Measurements from ENCODE around the gene FGF12. TPM values are rescaled to one million over a fixed set of nuclear protein-coding genes. Genes with fewer than 3 reads are reported as not detected.

The FGF12 gene
- polyA plus RNA-seq, 1 experiment, result not detected

GRCh38 chr3:192229866-192230265 lies 497.5 kb downstream of the FGF12 start:
- POLR2A ChIA-PET, result no interaction called here
- CTCF ChIA-PET, result no interaction called here

DNA sequence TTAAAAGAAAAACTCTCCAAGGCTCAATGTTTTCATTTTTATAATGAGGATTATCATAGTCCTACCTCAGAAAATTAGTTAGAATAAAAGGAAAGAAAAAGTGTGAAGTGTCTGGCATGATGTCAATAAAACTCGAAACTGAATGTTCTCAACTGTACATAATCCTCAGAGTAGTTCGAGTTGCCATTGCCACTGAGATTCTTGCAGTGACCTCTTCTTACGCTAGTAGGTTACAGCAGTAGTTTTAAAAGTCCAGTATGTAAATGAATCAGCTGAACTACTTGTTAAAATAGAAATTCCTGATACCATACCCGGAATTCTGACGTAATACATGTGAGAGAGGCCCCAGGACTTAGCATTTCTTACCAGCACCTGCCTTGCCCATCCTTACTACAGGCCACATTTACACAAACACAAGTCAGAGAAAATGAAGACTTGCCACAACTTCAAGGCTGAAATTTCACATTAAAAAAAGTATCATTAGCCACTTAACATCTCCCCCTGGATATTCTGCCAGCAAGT lies 502.6 kb downstream of the FGF12 start:
- TF ChIP-seq, protein P1, sequence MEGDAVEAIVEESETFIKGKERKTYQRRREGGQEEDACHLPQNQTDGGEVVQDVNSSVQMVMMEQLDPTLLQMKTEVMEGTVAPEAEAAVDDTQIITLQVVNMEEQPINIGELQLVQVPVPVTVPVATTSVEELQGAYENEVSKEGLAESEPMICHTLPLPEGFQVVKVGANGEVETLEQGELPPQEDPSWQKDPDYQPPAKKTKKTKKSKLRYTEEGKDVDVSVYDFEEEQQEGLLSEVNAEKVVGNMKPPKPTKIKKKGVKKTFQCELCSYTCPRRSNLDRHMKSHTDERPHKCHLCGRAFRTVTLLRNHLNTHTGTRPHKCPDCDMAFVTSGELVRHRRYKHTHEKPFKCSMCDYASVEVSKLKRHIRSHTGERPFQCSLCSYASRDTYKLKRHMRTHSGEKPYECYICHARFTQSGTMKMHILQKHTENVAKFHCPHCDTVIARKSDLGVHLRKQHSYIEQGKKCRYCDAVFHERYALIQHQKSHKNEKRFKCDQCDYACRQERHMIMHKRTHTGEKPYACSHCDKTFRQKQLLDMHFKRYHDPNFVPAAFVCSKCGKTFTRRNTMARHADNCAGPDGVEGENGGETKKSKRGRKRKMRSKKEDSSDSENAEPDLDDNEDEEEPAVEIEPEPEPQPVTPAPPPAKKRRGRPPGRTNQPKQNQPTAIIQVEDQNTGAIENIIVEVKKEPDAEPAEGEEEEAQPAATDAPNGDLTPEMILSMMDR (IDR thresholded peaks at IDR 0.05; ENCODE audit: low read depth, low read length), result no peak
- no peaks in the 10 kb centered on the region for H3K9me3 ChIP-seq (ENCODE audit: control insufficient read depth, insufficient read depth, low read length)
- H3K27me3 ChIP-seq (ENCODE audit: control insufficient read depth, insufficient read depth, low read length), result no peaks in the 10 kb centered on the region
- H3K4me3 ChIP-seq (ENCODE audit: low read depth, low read length), result no peak overlapping the region
- POLR2A ChIA-PET, result no interaction called here
- H3K27ac ChIP-seq (ENCODE audit: low read depth, low read length), result no peak overlapping the region
- DNase-seq (ENCODE audit: low read depth, low spot score), result no peak
- CTCF ChIA-PET, result no interaction called here

More at GRCh38 chr3:192229866-192230265, 497.5 kb downstream of the FGF12 start:
- Histone ChIP-seq H3K27me3 (ENCODE audit: control insufficient read depth, insufficient read depth, low read length) (no peaks in the 10 kb centered on the region), H3K27ac (ENCODE audit: low read depth, low read length) (no peak overlapping the region), H3K9me3 (ENCODE audit: control insufficient read depth, insufficient read depth, low read length) (no peaks in the 10 kb centered on the region), H3K4me3 (ENCODE audit: low read depth, low read length) (no peak overlapping the region)
- DNase-seq (ENCODE audit: low read depth, low spot score), result no peak
- TF ChIP-seq, protein P1 (IDR thresholded peaks at IDR 0.05; ENCODE audit: low read depth, low read length), result no peak

DNA sequence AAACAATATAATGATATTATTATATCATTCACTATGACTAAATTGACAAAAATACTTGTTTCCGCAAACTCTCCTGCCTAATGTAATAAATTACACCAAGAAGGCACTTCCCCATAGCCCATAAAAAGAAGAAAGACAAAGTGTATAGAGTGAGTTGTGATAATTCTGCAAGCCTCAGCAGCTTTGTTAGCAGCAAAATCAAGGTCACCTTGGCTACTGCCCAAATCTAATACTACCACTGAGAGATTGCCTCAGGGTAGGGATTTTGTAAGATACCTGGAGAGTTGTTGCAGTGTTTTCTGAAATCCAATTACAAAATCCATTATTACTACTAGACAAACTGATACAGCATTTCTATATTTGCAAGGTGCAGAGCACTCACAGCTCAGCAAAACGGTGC lies 503.5 kb downstream of the FGF12 start:
- TF ChIP-seq, protein P1 (IDR thresholded peaks at IDR 0.05; ENCODE audit: low read depth, low read length), result no peak
- no peaks in the 10 kb centered on the region for H3K27me3 ChIP-seq (ENCODE audit: control insufficient read depth, insufficient read depth, low read length)
- CTCF ChIA-PET, result no interaction called here

GRCh38 chr3:192220915-192221314 lies 506.4 kb downstream of the FGF12 start:
- POLR2A ChIA-PET, result no interaction called here
- peaks cover 4% of the 10 kb centered on the region; the same call in 1 of the 2 replicates for H3K9me3 ChIP-seq (ENCODE audit: control insufficient read depth, insufficient read depth, low read length)
- no peaks in the 10 kb centered on the region for H3K27me3 ChIP-seq (ENCODE audit: control insufficient read depth, insufficient read depth, low read length)
- no peak overlapping the region for H3K4me3 ChIP-seq (ENCODE audit: low read depth, low read length)
- TF ChIP-seq, protein P1 (IDR thresholded peaks at IDR 0.05; ENCODE audit: low read depth, low read length), result no peak
- DNase-seq (ENCODE audit: low read depth, low spot score), result no peak
- CTCF ChIA-PET, result no interaction called here
- H3K27ac ChIP-seq (ENCODE audit: low read depth, low read length), result no peak overlapping the region

More for the DNA sequence above, 503.5 kb downstream of the FGF12 start:
- POLR2A ChIA-PET, result no interaction called here
- Histone ChIP-seq H3K4me3 (ENCODE audit: low read depth, low read length) (no peak overlapping the region), H3K9me3 (ENCODE audit: control insufficient read depth, insufficient read depth, low read length) (no peaks in the 10 kb centered on the region; the same call in 1 of the 2 replicates), H3K27ac (ENCODE audit: low read depth, low read length) (no peak overlapping the region)
- no peak for DNase-seq (ENCODE audit: low read depth, low spot score)

GRCh38 chr3:192219926-192220325 lies 507.4 kb downstream of the FGF12 start:
- POLR2A ChIA-PET, result no interaction called here
- H3K4me3 ChIP-seq (ENCODE audit: low read depth, low read length), result no peak overlapping the region
- no peak overlapping the region for H3K27ac ChIP-seq (ENCODE audit: low read depth, low read length)
- CTCF ChIA-PET, result no interaction called here
- no peak for DNase-seq (ENCODE audit: low read depth, low spot score)
- TF ChIP-seq, protein P1 (IDR thresholded peaks at IDR 0.05; ENCODE audit: low read depth, low read length), result no peak
- no peaks in the 10 kb centered on the region for H3K27me3 ChIP-seq (ENCODE audit: control insufficient read depth, insufficient read depth, low read length)
- peaks cover 4% of the 10 kb centered on the region; the same call in 1 of the 2 replicates for H3K9me3 ChIP-seq (ENCODE audit: control insufficient read depth, insufficient read depth, low read length)
